ENCODE data around the gene CDH22.

- TF ChIP-seq CTCF (IDR thresholded peaks at IDR 0.05; ENCODE audit: borderline replicate concordance, extremely low read depth, low read length, poor library complexity, severe bottlenecking) (no peak), EZH2 (IDR thresholded peaks at IDR 0.05; ENCODE audit: borderline replicate concordance, low read depth, low read length, severe bottlenecking) (no peak)
Measured at GRCh38 chr20:46260936-46261454, 47.3 kb downstream of the CDH22 start.

Data from DND-41 (cell line).